HepG2 (cell line): ENCODE measurements around the gene RB1. TPM values are rescaled to one million over a fixed set of nuclear protein-coding genes. Genes with fewer than 3 reads are reported as not detected.

ENCODE experiments used
- ATAC-seq: fragments of 200-7000 bp; cut with Tn5 transposase; 3 replicates; pipeline ENCODE4 v1.9.1; 2020; ENCODE audit warnings: mild to moderate bottlenecking, moderate library complexity
- BruUV-seq: library from RNA; stranded (reverse); fragments of 400-500 nt; replicated peaks from 2 replicates; lab custom pipeline; 2021; lab: Mats Ljungman, UMichigan
- CTCF ChIA-PET: fragments of 300-600 bp; formaldehyde crosslinking; extraction: SDS; loops from one replicate; lab custom pipeline; 2021; ENCODE audit warnings: low total read pairs, inconsistent platforms, low intra/inter-chr PET ratio; lab: Yijun Ruan, JAX
- POLR2A ChIA-PET: fragments of 350-600 bp; sonication (Branson Sonifier 250); formaldehyde crosslinking; loops from one replicate; lab custom pipeline; 2020; ENCODE audit warnings: antibody characterized with exemption, inconsistent platforms; lab: Yijun Ruan, JAX
- DNase-seq: peaks from one replicate; pipeline ENCODE4 v3.0.0-alpha.2; 2015; ENCODE audit warnings: low spot score
- FAIRE-seq: peaks from 3 replicates; lab custom pipeline; 2011; peaks lifted over from hg19 to GRCh38; lab: Jason Lieb, UNC
- H2AFZ ChIP-seq: one replicate; pipeline ENCODE4 v1.6.1; 2011; ENCODE audit warnings: low read length, inconsistent platforms
- H3K27ac ChIP-seq: fragments of 300-600 bp; 3 replicates; pipeline ENCODE4 v1.8.0; 2011; ENCODE audit warnings: mixed run types, mild to moderate bottlenecking, mixed read lengths, low read length, inconsistent platforms; ENCODE audit not compliant: insufficient read depth; ENCODE audit errors: extremely low read length
- H3K27me3 ChIP-seq, 2 experiments: fragments of 200-600 bp in 1 of 2; 2 replicates in 1 of 2; 3 replicates in 1 of 2; pipeline versions ENCODE4 v1.6.0 to v1.8.0; 2011; ENCODE audit warnings: low read length in 2 of 2, mild to moderate bottlenecking in 2 of 2, moderate library complexity in 2 of 2, inconsistent platforms in 1 of 2; ENCODE audit not compliant: insufficient read depth in 2 of 2, control insufficient read depth in 1 of 2
- H3K36me3 ChIP-seq, 2 experiments: fragments of 200-600 bp in 1 of 2; replicated peaks in 1 of 2; 2 replicates in 1 of 2; 3 replicates in 1 of 2; pipeline versions ENCODE4 v1.5.1 to v1.8.0; 2011; ENCODE audit warnings: low read length in 2 of 2, inconsistent platforms in 1 of 2; ENCODE audit not compliant: insufficient read depth in 2 of 2, control insufficient read depth in 1 of 2
- H3K4me1 ChIP-seq: 2 replicates; pipeline ENCODE4 v1.5.1; 2012; ENCODE audit warnings: low read length, inconsistent platforms; ENCODE audit not compliant: insufficient read depth
- H3K4me2 ChIP-seq: 2 replicates; pipeline ENCODE4 v1.6.0; 2011; ENCODE audit warnings: low read depth, low read length, inconsistent platforms
- H3K4me3 ChIP-seq, 3 experiments: fragments of 200-600 bp in 1 of 3; sonication (generic), shearing (Covaris generic) in 1 of 3; replicated peaks in 1 of 3; 2 replicates each; pipeline ENCODE4 v1.5.1; 2011 to 2016; ENCODE audit warnings: low read length in 3 of 3, inconsistent platforms in 2 of 3, low read depth in 2 of 3, mild to moderate bottlenecking in 2 of 3, control low read depth in 1 of 3, mixed read lengths in 1 of 3; ENCODE audit not compliant: insufficient read depth in 1 of 3
- H3K79me2 ChIP-seq: one replicate; pipeline ENCODE4 v1.6.1; 2011; ENCODE audit warnings: low read length, inconsistent platforms; ENCODE audit not compliant: insufficient read depth
- H3K9ac ChIP-seq: 2 replicates; pipeline ENCODE4 v1.6.0; 2011; ENCODE audit warnings: mild to moderate bottlenecking, low read depth, low read length, inconsistent platforms; ENCODE audit not compliant: insufficient read depth
- H3K9me3 ChIP-seq: 2 replicates; pipeline ENCODE4 v1.5.1; 2012; ENCODE audit warnings: mild to moderate bottlenecking, low read length
- H4K20me1 ChIP-seq: 2 replicates; pipeline ENCODE4 v1.6.0; 2011; ENCODE audit warnings: inconsistent platforms, mild to moderate bottlenecking, low read length, moderate library complexity; ENCODE audit not compliant: insufficient read depth
- FOXA1 ChIP-seq, 2 experiments: fragments of 450-650 bp in 1 of 2; sonication (generic) in 1 of 2; formaldehyde crosslinking in 1 of 2; IDR thresholded peaks; 2 replicates each; pipeline versions ENCODE4 v1.4.0 to v1.6.1; 2016 to 2020; ENCODE audit warnings: missing genetic modification reagents in 1 of 2
- FOXJ3 ChIP-seq: sonication (generic); formaldehyde crosslinking; IDR thresholded peaks from 2 replicates; pipeline ENCODE4 v1.4.0; 2020; ENCODE audit warnings: missing genetic modification reagents, mild to moderate bottlenecking, borderline replicate concordance
- GABPB1 ChIP-seq: IDR thresholded peaks from 2 replicates; pipeline ENCODE4 v1.6.1; 2016; ENCODE audit warnings: mild to moderate bottlenecking, missing genetic modification reagents, moderate library complexity, missing compliant biosample characterization
- HOXD1 ChIP-seq: sonication (generic); formaldehyde crosslinking; IDR thresholded peaks from 2 replicates; pipeline ENCODE4 v1.5.0; 2020; ENCODE audit warnings: missing genetic modification reagents
- KLF12 ChIP-seq: sonication (generic); formaldehyde crosslinking; IDR thresholded peaks from 2 replicates; pipeline ENCODE4 v1.4.0; 2020; ENCODE audit warnings: missing genetic modification reagents, borderline replicate concordance
- PITX1 ChIP-seq: sonication (generic); formaldehyde crosslinking; IDR thresholded peaks from 2 replicates; pipeline ENCODE4 v1.5.1; 2020; ENCODE audit warnings: mild to moderate bottlenecking, missing genetic modification reagents
- POLR2G ChIP-seq: fragments of 200-400 bp; formaldehyde crosslinking; IDR thresholded peaks from 2 replicates; pipeline ENCODE4 v1.6.1; 2018; ENCODE audit warnings: mild to moderate bottlenecking, low read depth, low read length, moderate library complexity
- RFXANK ChIP-seq: IDR thresholded peaks from 2 replicates; pipeline ENCODE4 v1.6.1; 2016
- TSC22D2 ChIP-seq: sonication (generic); formaldehyde crosslinking; IDR thresholded peaks from 2 replicates; pipeline ENCODE4 v1.5.1; 2020; ENCODE audit warnings: missing genetic modification reagents, mild to moderate bottlenecking, borderline replicate concordance
- ZNF274 ChIP-seq: sonication (generic); formaldehyde crosslinking; IDR thresholded peaks from 2 replicates; pipeline ENCODE4 v1.5.1; 2020; ENCODE audit warnings: mild to moderate bottlenecking, missing genetic modification reagents
- WGBS: methylation state at CpG from one replicate; pipeline ENCODE4 v1.1.6; 2017; ENCODE audit warnings: low lambda C conversion rate; 5-methylcytosine and 5-hydroxymethylcytosine counted together
- in situ Hi-C: cut with HindIII; loops from 2 replicates; pipeline ENCODE4 v1.10.0; 2017; ENCODE audit warnings: low pct_unique_long_range_greater_than_20kb; ENCODE audit not compliant: extremely low pct_ligation_motif_present
- intact Hi-C: fragments of 100-400 bp; cut with micrococcal nuclease; formaldehyde crosslinking; loops from one replicate; pipeline ENCODE4 v1.10.0; 2022; ENCODE audit not compliant: unreplicated experiment
- polyA plus RNA-seq, 8 experiments: library from polyadenylated mRNA; depleted of rRNA in 3 of 8; stranded (reverse) in 7 of 8; unstranded in 1 of 8; fragments of >200 nt; fragmentation: Illumina TruSeq in 4 of 8; extraction: Trizol in 4 of 8; gene quantifications; 2 replicates each; pipeline versions ENCODE4 v1.2.1 to v1.2.3, GENCODE V29; 2011 to 2016; ENCODE audit warnings: low read depth in 4 of 8, missing spikeins in 1 of 8, mixed read lengths in 1 of 8; ENCODE audit not compliant: insufficient read depth in 1 of 8
- total RNA-seq, 5 experiments: library from RNA; depleted of rRNA; stranded (reverse); fragments of >200 nt; fragmentation: Illumina TruSeq; extraction: Trizol; gene quantifications; 2 replicates each; pipeline ENCODE4 v1.2.3, GENCODE V29; 2016; ENCODE audit warnings: low read depth in 1 of 5
- TF ChIP-seq, protein P1 (sequence below), 2 experiments: IDR thresholded peaks; 2 replicates each; pipeline ENCODE4 v1.6.1; 2011 to 2012; ENCODE audit warnings: low read length in 2 of 2, borderline replicate concordance in 1 of 2, low read depth in 1 of 2, mild to moderate bottlenecking in 1 of 2, moderate library complexity in 1 of 2
- TF ChIP-seq, protein P2 (sequence below): sonication (generic); formaldehyde crosslinking; IDR thresholded peaks from 2 replicates; pipeline ENCODE4 v1.4.0; 2020; ENCODE audit warnings: missing genetic modification reagents
- TF ChIP-seq, protein P3 (sequence below): IDR thresholded peaks from 2 replicates; pipeline ENCODE4 v1.6.1; 2016; ENCODE audit warnings: missing compliant biosample characterization, missing genetic modification reagents, borderline replicate concordance

Gene RB1
- total and polyA plus RNA-seq, 2 of the 13 experiments (the other 11 are each of a cell fraction or from before 2014, with no cell fraction given): 15.6 to 23.7 TPM

- no peak for TF ChIP-seq TSC22D2 (CRISPR knock-in tag)
- TF ChIP-seq FOXA1 (IDR thresholded peaks at IDR 0.05): no peak
- no peak for TF ChIP-seq FOXA1 (CRISPR knock-in tag; IDR thresholded peaks at IDR 0.05)
Observed at GRCh38 chr13:48386816-48387215, 83.3 kb downstream of the RB1 start (continued).

- ATAC-seq: no peak
- no peaks in the 10 kb centered on the region for H3K79me2 ChIP-seq
- H3K4me1 ChIP-seq: peaks cover 28% of the 10 kb centered on the region
- no peak for FAIRE-seq
- no peak overlapping the region for H3K4me3 ChIP-seq
- H3K27ac ChIP-seq: no peak overlapping the region
- H2AFZ ChIP-seq: no peak overlapping the region
- H3K36me3 ChIP-seq: 0 out of 5 replicates have a peak, but pooled peaks cover 0 to 2% of the 10 kb centered on the region in 2 experiments
- BruUV-seq: no TSS peak
- in situ Hi-C loops (no loop called here), intact Hi-C loops (no loop called here)
- H3K27me3 ChIP-seq: no peaks in the 10 kb centered on the region
- POLR2A ChIA-PET: no interaction called here
- H3K4me2 ChIP-seq: no peak overlapping the region
- no peaks in the 10 kb centered on the region for H4K20me1 ChIP-seq
- WGBS: 96% methylated on average over 3 of the region's 3 CpGs
- no peak for DNase-seq
- CTCF ChIA-PET: no interaction called here
- no peaks in the 10 kb centered on the region for H3K9me3 ChIP-seq
- H3K9ac ChIP-seq: no peak overlapping the region
- no peak for TF ChIP-seq RFXANK (CRISPR knock-in tag)
- no peak for TF ChIP-seq GABPB1
- TF ChIP-seq, protein P1, sequence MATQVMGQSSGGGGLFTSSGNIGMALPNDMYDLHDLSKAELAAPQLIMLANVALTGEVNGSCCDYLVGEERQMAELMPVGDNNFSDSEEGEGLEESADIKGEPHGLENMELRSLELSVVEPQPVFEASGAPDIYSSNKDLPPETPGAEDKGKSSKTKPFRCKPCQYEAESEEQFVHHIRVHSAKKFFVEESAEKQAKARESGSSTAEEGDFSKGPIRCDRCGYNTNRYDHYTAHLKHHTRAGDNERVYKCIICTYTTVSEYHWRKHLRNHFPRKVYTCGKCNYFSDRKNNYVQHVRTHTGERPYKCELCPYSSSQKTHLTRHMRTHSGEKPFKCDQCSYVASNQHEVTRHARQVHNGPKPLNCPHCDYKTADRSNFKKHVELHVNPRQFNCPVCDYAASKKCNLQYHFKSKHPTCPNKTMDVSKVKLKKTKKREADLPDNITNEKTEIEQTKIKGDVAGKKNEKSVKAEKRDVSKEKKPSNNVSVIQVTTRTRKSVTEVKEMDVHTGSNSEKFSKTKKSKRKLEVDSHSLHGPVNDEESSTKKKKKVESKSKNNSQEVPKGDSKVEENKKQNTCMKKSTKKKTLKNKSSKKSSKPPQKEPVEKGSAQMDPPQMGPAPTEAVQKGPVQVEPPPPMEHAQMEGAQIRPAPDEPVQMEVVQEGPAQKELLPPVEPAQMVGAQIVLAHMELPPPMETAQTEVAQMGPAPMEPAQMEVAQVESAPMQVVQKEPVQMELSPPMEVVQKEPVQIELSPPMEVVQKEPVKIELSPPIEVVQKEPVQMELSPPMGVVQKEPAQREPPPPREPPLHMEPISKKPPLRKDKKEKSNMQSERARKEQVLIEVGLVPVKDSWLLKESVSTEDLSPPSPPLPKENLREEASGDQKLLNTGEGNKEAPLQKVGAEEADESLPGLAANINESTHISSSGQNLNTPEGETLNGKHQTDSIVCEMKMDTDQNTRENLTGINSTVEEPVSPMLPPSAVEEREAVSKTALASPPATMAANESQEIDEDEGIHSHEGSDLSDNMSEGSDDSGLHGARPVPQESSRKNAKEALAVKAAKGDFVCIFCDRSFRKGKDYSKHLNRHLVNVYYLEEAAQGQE (IDR thresholded peaks at IDR 0.05; ENCODE audit: borderline replicate concordance in 1 of 2, low read depth in 1 of 2, low read length in 2 of 2): no peak
- TF ChIP-seq KLF12 (CRISPR knock-in tag): no peak
- TF ChIP-seq ZNF274 (CRISPR knock-in tag): no peak
- TF ChIP-seq, protein P2, sequence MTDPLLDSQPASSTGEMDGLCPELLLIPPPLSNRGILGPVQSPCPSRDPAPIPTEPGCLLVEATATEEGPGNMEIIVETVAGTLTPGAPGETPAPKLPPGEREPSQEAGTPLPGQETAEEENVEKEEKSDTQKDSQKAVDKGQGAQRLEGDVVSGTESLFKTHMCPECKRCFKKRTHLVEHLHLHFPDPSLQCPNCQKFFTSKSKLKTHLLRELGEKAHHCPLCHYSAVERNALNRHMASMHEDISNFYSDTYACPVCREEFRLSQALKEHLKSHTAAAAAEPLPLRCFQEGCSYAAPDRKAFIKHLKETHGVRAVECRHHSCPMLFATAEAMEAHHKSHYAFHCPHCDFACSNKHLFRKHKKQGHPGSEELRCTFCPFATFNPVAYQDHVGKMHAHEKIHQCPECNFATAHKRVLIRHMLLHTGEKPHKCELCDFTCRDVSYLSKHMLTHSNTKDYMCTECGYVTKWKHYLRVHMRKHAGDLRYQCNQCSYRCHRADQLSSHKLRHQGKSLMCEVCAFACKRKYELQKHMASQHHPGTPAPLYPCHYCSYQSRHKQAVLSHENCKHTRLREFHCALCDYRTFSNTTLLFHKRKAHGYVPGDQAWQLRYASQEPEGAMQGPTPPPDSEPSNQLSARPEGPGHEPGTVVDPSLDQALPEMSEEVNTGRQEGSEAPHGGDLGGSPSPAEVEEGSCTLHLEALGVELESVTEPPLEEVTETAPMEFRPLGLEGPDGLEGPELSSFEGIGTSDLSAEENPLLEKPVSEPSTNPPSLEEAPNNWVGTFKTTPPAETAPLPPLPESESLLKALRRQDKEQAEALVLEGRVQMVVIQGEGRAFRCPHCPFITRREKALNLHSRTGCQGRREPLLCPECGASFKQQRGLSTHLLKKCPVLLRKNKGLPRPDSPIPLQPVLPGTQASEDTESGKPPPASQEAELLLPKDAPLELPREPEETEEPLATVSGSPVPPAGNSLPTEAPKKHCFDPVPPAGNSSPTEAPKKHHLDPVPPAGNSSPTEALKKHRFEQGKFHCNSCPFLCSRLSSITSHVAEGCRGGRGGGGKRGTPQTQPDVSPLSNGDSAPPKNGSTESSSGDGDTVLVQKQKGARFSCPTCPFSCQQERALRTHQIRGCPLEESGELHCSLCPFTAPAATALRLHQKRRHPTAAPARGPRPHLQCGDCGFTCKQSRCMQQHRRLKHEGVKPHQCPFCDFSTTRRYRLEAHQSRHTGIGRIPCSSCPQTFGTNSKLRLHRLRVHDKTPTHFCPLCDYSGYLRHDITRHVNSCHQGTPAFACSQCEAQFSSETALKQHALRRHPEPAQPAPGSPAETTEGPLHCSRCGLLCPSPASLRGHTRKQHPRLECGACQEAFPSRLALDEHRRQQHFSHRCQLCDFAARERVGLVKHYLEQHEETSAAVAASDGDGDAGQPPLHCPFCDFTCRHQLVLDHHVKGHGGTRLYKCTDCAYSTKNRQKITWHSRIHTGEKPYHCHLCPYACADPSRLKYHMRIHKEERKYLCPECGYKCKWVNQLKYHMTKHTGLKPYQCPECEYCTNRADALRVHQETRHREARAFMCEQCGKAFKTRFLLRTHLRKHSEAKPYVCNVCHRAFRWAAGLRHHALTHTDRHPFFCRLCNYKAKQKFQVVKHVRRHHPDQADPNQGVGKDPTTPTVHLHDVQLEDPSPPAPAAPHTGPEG (CRISPR knock-in tag): no peak
- no peak for TF ChIP-seq POLR2G
- TF ChIP-seq, protein P3, sequence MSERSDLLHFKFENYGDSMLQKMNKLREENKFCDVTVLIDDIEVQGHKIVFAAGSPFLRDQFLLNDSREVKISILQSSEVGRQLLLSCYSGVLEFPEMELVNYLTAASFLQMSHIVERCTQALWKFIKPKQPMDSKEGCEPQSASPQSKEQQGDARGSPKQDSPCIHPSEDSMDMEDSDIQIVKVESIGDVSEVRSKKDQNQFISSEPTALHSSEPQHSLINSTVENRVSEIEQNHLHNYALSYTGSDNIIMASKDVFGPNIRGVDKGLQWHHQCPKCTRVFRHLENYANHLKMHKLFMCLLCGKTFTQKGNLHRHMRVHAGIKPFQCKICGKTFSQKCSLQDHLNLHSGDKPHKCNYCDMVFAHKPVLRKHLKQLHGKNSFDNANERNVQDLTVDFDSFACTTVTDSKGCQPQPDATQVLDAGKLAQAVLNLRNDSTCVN: no peak
- TF ChIP-seq HOXD1: no peak
- TF ChIP-seq PITX1 (CRISPR knock-in tag): no peak
- no peak for TF ChIP-seq FOXJ3 (CRISPR knock-in tag)
Observed at GRCh38 chr13:48391257-48391656, 87.7 kb downstream of the RB1 start.
